HG02970 (cell line): ENCODE results near the gene DENND1B.

Source experiments
- ATAC-seq: cut with Tn5 transposase; IDR thresholded peaks from one replicate; pipeline ENCODE4 v1.9.1; 2021; ENCODE audit warnings: mild to moderate bottlenecking, moderate library complexity, moderate number of reproducible peaks; ENCODE audit not compliant: unreplicated experiment, low FRiP score

DENND1B gene

GRCh38 chr1:197775282-197776262 lies at the start of gene DENND1B:
DENND1B (minus strand) TSS chr1:197775480; CDS start chr1:197775155, 325 bp downstream.
- ATAC-seq = peak; percentile 72

- no peak for ATAC-seq
Observed at GRCh38 chr1:197814306-197814705, 39.0 kb upstream of the DENND1B start.

GRCh38 chr1:197813741-197814140 lies 38.5 kb upstream of the DENND1B start:
- ATAC-seq = no peak

- no peak for ATAC-seq
Observed at GRCh38 chr1:197811769-197812168, 36.5 kb upstream of the DENND1B start.

- no peak for ATAC-seq
Observed at GRCh38 chr1:197810812-197811211, 35.5 kb upstream of the DENND1B start.

- no peak for ATAC-seq
Observed at GRCh38 chr1:197808880-197809279, 33.6 kb upstream of the DENND1B start.

- no peak for ATAC-seq
Observed at GRCh38 chr1:197807739-197808453, 32.6 kb upstream of the DENND1B start.

- no peak for ATAC-seq
Observed at GRCh38 chr1:197807216-197807615, 31.9 kb upstream of the DENND1B start.

- ATAC-seq = no peak
Observed at GRCh38 chr1:197806718-197807117, 31.4 kb upstream of the DENND1B start.

GRCh38 chr1:197801684-197802083 lies 26.4 kb upstream of the DENND1B start:
- ATAC-seq = no peak

GRCh38 chr1:197801111-197801482 lies 25.8 kb upstream of the DENND1B start:
- no peak for ATAC-seq

GRCh38 chr1:197800379-197801110 lies 25.3 kb upstream of the DENND1B start:
- no peak for ATAC-seq

- ATAC-seq = no peak
Observed at GRCh38 chr1:197799271-197799670, 24.0 kb upstream of the DENND1B start.

- ATAC-seq = no peak
Observed at GRCh38 chr1:197798492-197798891, 23.2 kb upstream of the DENND1B start.

- no peak for ATAC-seq
Observed at GRCh38 chr1:197797010-197797409, 21.7 kb upstream of the DENND1B start.

GRCh38 chr1:197788741-197789739 lies 13.8 kb upstream of the DENND1B start:
- no peak for ATAC-seq

GRCh38 chr1:197787623-197788536 lies 12.6 kb upstream of the DENND1B start:
- ATAC-seq = no peak

GRCh38 chr1:197787056-197787455 lies 11.8 kb upstream of the DENND1B start:
- no peak for ATAC-seq

- no peak for ATAC-seq
Observed at GRCh38 chr1:197786280-197786679, 11.0 kb upstream of the DENND1B start.
